ENCODE results near the gene ZNF165. TPM values are rescaled to one million over a fixed set of nuclear protein-coding genes. Genes with fewer than 3 reads are reported as not detected.
"Not testable (repeated sequence)": the region's sequence is repeated elsewhere in the genome, so short reads cannot be mapped to it uniquely, and the experiment has no call there.

Gene ZNF165
- total RNA-seq, 1 donor from 2014 or later = 4.0 TPM

- no peak for TF ChIP-seq CTCF (IDR thresholded peaks at IDR 0.05; ENCODE audit: unreplicated experiment)
- no peak for DNase-seq (ENCODE audit: low spot score in 2 of 2, unreplicated experiment in 2 of 2)
- Mint-ChIP-seq H3K4me1 (no peaks in the 10 kb centered on the region), H3K9me3 (peaks cover 57% of the 10 kb centered on the region), H3K27ac (no peak overlapping the region), H3K36me3 (peaks cover 69% of the 10 kb centered on the region), H3K27me3 (ENCODE audit: low read depth) (no peaks in the 10 kb centered on the region), H3K4me3 (no peak overlapping the region)
These were observed 10.7 kb downstream of the ZNF165 start for GRCh38 chr6:28090917-28091586.

DNA sequence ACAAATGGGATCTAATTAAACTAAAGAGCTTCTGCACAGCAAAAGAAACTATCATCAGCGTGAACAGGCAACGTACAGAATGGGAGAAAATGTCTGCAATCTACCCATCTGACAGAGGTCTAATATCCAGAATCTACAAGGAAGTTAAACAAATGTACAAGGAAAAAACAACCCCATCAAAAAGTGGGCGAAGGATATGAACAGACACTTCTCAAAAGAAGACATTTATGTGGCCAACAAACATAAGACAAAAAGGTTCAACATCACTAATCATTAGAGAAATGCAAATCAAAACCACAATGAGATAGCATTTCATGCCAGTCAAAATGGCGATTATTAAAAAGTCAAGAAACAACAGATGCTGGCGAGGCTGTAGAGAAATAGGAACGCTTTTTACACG is 21.9 kb downstream of the ZNF165 start:
- Mint-ChIP-seq H3K9me3 (peaks cover 30% of the 10 kb centered on the region), H3K27me3 (ENCODE audit: low read depth) (peaks cover 28% of the 10 kb centered on the region)
- H3K4me1 Mint-ChIP-seq; H3K27ac Mint-ChIP-seq; H3K36me3 Mint-ChIP-seq; H3K4me3 Mint-ChIP-seq; DNase-seq (ENCODE audit: low spot score in 2 of 2, unreplicated experiment in 2 of 2): not testable (repeated sequence)

DNA sequence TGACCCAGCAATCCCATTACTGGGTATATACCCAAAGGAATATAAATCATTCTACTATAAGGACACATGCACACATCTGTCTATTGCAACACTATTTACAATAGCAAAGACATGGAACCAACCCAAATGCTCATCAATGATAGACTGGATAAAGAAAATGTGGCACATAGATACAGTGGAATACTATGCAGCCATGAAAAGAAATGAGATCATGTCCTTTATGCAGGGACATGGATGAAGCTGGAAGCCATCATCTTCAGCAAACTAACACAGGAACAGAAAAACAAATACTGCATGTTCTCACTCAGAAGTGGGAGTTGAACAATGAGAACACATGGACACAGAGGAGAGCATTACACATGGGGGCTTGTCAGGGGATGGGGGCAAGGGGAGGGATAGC is 22.3 kb downstream of the ZNF165 start:
- H3K27ac Mint-ChIP-seq = not testable (repeated sequence)

GRCh38 chr6:28104392-28105244 is 24.2 kb downstream of the ZNF165 start:
- peak overlapping the region; percentile 84 for H3K4me3 Mint-ChIP-seq
- peaks cover 8% of the 10 kb centered on the region for H3K4me1 Mint-ChIP-seq
- DNase-seq (ENCODE audit: low spot score in 2 of 2, unreplicated experiment in 2 of 2) = peak; percentile 56 to 84
- H3K36me3 Mint-ChIP-seq = no peaks in the 10 kb centered on the region
- peaks cover 15% of the 10 kb centered on the region for H3K9me3 Mint-ChIP-seq
- H3K27me3 Mint-ChIP-seq (ENCODE audit: low read depth) = peaks cover 26% of the 10 kb centered on the region
- H3K27ac Mint-ChIP-seq = peak overlapping the region; percentile 60
- peak; percentile 73 for TF ChIP-seq CTCF (IDR thresholded peaks at IDR 0.05; ENCODE audit: unreplicated experiment)

More for the DNA sequence above, 22.3 kb downstream of the ZNF165 start:
- not testable (repeated sequence) for DNase-seq (ENCODE audit: low spot score in 2 of 2, unreplicated experiment in 2 of 2); H3K36me3 Mint-ChIP-seq; H3K4me1 Mint-ChIP-seq
- H3K4me3 Mint-ChIP-seq = peak overlapping the region; percentile 24
- peaks cover 25% of the 10 kb centered on the region for H3K9me3 Mint-ChIP-seq
- H3K27me3 Mint-ChIP-seq (ENCODE audit: low read depth) = peaks cover 28% of the 10 kb centered on the region

DNA sequence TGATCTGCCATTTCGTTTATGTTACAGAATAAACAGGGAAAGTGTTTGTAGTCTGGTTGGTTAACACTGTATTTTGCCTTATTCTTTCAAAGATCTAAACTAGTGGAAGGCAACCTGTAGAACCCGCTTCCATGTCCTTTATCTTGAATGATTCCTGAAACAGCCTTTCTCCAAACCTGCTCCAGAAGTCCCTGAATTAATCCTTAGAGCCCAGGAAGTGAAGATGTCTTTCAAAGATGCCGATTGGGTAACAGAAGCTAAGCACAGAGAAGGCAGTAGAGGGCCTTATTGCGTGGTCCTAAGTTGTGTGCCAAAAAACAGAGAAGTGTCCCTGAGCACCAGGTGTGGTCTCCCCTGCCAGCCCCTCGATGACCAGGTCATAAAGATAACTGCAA is 24.9 kb downstream of the ZNF165 start:
- Mint-ChIP-seq H3K4me1 (peaks cover 8% of the 10 kb centered on the region), H3K9me3 (peaks cover 9% of the 10 kb centered on the region), H3K27me3 (ENCODE audit: low read depth) (peaks cover 21% of the 10 kb centered on the region), H3K27ac (peak overlapping the region; percentile 60), H3K36me3 (no peaks in the 10 kb centered on the region), H3K4me3 (peak overlapping the region; percentile 84)
- no peak for TF ChIP-seq CTCF (IDR thresholded peaks at IDR 0.05; ENCODE audit: unreplicated experiment)
- no peak for DNase-seq (ENCODE audit: low spot score in 2 of 2, unreplicated experiment in 2 of 2)

GRCh38 chr6:28107506-28107905 is 27.1 kb downstream of the ZNF165 start:
- Mint-ChIP-seq H3K36me3 (no peaks in the 10 kb centered on the region), H3K27ac (no peak overlapping the region), H3K4me3 (no peak overlapping the region), H3K4me1 (peaks cover 8% of the 10 kb centered on the region), H3K9me3 (peaks cover 10% of the 10 kb centered on the region), H3K27me3 (ENCODE audit: low read depth) (no peaks in the 10 kb centered on the region)
- no peak for DNase-seq (ENCODE audit: low spot score in 2 of 2, unreplicated experiment in 2 of 2)
- TF ChIP-seq CTCF (IDR thresholded peaks at IDR 0.05; ENCODE audit: unreplicated experiment) = no peak

Measured in mesothelial cell of epicardium (in vitro differentiated cells).